SIG-M5 treated with dmso at 0.1 percent for 504 hours (cell line): Measurements from ENCODE around the gene AHNAK2.
A peak's percentile ranks its signal among the peaks of the same experiment; 100 is the strongest.

Experiments
- DNase-seq: peaks from one replicate; lab custom pipeline; 2025; ENCODE audit not compliant: unreplicated experiment; lab: John Stamatoyannopoulos, UW

Gene AHNAK2

DNA sequence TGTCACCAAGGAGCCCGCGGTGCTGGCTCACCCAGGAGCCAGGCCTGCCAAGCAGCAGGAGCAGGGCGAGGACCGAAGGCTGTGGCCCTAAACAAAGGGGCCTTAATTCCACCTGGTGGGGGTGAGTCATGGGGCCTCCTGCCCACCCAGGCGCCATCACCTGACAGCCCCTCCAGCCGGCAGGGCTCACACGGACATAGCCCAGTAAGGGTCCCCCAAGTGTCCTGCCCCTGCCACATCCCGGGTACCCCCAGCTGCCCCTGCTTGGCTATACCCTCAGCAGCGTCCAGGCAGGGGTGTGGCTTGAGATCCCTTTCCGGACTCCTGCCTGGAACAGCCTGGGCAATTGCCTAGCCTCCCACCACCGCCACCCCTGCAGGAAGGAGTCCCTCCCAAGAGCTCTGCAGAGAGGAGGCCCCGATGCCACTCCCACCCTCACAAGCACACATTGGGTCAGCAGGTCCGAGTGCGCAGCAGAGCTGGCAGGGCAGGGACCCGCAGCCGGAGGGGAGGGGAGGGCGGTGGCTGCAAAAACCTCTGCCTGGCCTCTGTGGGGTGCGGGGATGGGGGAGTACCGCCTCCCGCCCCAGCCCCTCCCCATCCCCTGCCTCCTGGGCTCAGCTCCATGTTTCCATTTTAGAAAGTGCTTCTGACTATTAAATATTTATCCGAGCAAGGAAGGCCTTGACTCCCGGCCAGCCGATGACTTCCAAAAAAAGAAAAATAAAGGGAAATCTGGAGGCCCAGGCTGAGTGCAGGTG lies 4.6 kb downstream of the AHNAK2 start:
- DNase-seq, result peak; percentile 21

- DNase-seq, result no peak
Observed at GRCh38 chr14:104973135-104973384, 5.1 kb downstream of the AHNAK2 start.

DNA sequence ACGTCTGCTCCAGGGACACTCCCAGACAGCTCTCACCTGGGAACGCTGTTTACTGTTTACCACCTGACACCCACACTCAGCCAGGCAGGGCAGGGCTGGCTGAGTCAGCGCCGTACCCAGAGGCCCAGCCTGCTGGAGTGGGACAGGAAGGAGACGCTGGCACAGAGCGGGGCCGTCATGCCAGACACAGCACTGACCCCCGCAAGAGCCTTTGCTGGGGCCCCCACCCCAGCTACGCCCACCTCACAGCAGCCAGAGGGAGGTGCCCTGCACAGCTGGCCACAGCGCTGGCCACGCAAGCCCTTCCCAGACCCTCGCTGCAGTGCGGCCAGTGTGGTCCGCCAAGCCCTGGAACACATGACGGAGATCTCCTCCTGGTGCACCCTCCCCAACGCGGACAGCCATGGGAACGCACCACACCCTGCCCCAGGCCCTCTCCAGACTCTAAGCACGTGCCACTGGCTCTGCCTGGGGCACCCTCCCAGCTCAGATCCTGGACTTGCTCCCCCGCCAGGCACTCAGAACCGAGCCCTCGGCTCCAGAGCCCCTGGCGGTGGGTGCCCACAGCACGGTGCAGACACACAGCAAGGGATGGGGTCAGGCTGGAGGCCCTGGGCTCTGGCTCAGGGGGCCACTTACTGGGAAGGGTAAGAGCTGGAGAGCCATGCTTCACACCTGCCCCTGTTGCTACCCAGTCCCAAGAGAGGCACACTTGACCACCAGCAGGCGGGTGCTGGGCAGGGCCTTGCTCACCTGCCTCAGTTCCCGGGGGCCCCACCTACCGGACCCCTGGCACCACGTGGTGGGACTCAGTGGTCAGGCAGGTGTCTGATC lies 5.7 kb downstream of the AHNAK2 start:
- DNase-seq, result peak; percentile 56

DNA sequence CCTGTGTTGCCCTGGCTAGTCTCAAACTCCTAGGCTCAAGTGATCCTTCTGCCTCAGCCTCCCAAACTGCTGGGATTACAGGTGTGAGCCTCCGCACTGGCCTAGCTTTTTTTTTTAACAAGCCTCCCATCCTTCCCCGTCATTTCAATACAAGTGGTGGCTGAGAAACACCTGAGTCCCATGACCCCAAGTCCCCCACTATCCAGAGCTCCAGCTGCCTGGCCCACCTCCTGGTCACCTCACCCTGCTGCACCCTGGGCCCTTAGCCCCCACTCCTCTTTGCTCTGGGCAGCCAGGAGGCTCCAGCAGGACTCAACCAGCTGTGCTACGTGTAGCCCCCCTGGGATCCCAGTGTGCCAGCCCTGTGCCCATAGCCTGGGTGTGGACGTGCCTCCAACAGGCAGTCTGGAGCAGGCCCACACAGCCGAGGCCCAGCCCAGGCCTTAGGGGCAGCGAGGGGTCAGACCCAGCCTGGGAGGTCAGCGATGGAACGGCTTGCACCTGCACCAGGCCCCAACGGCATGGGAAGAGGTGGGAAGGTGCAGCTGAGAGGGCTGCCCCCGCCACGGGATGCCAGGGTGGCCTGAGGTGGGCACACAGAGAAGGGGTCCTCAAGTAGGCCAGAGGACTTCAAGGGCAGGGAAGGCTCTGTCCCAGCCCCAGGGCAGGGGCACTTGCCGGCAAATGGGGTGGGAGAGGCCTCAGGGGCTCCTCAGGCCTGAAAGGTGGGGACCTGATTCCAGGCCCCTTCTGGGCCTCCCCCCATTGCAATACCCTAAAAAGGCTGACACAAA lies 6.5 kb downstream of the AHNAK2 start:
- DNase-seq, result no peak

- DNase-seq, result no peak
Observed at GRCh38 chr14:104970231-104971068, 7.7 kb downstream of the AHNAK2 start.

- DNase-seq, result no peak
Observed at GRCh38 chr14:104969741-104970230, 8.4 kb downstream of the AHNAK2 start.

- DNase-seq, result peak; percentile 28
Observed at GRCh38 chr14:104968541-104969401, 9.4 kb downstream of the AHNAK2 start.

GRCh38 chr14:104968153-104968527 lies 10.0 kb downstream of the AHNAK2 start:
- DNase-seq, result no peak

- no peak for DNase-seq
Observed at GRCh38 chr14:104967386-104968152, 10.6 kb downstream of the AHNAK2 start.

GRCh38 chr14:104966981-104967385 lies 11.2 kb downstream of the AHNAK2 start:
- DNase-seq, result no peak

GRCh38 chr14:104966261-104966865 lies 11.8 kb downstream of the AHNAK2 start:
- no peak for DNase-seq

GRCh38 chr14:104965561-104966231 lies 12.5 kb downstream of the AHNAK2 start:
- no peak for DNase-seq

GRCh38 chr14:104964546-104964945 lies 13.6 kb downstream of the AHNAK2 start:
- DNase-seq, result no peak

DNA sequence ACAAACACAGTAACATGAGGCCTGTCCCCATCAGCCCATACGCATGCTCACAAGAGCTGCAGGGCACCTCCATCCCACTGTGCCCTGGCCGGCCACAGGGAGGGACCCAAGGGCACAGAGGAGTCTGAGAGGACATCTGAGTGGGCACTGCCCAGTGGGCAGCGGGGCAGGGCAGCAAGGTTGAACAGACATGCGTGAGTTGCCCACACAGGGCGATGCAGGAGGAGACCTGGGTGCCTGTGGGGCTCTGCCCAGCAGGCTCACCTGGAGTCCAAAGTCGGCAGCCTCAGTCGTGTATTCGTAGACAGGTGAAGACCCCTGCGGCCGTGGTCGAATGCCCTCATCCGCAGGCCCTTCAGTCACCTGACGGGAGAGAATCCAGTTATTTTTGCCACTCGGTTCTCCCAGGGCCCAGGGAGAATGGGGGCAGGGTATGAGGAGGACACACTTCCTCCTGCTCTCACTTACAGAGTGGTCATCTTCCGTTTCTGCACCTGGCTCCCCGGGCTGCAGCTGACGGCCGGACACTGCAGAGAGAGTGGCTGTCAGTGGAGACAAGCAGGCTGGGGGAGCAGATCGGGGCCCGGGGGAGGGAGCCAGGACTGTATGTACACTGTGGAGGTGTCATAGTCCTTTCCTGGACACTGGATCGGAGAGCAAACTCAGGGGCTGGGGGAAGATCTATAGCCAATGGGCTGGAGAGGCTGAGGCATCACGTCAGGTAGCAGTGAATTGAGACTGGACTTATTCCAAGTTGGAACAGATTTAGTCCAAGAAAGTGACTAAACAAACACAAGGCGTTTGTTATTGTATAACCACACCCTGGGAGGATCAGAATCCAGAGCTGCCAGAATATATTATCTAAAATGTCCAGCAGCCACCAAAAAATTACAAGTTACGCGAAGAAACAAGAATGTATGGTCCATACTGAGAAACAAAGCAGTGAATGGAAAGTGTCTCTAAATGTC lies 20.7 kb downstream of the AHNAK2 start:
- no peak for DNase-seq

- no peak for DNase-seq
Observed at GRCh38 chr14:104956290-104956890, 21.8 kb downstream of the AHNAK2 start.

GRCh38 chr14:104955396-104955770 lies 22.8 kb downstream of the AHNAK2 start:
- DNase-seq, result no peak
